ENCODE data around the gene LRRC4C. TPM values are rescaled to one million over a fixed set of nuclear protein-coding genes. Genes with fewer than 3 reads are reported as not detected.

The LRRC4C gene
- polyA plus RNA-seq, 1 donor from 2014 or later = 24.3 TPM

DNA sequence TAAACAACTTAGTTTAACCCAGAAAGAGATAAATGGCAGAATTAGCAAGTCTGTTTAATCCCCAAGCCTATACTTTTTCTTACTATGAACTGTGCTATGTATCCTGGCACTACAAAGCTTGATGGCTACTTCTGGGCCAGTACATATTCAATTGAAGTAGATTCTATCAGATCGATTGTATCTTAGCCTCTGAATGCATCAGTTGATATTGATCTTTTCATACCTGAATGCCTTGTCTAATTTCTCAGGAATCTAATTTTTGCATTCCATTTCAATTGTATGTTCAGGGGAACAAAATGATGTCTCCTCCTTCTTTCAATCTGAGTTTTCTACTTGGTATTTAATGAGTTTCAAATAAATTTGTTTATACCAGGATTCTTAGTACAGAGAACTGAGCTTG is 1137.9 kb downstream of the LRRC4C start:
- Histone ChIP-seq H3K9me2 (ENCODE audit: insufficient read depth, low read length) (no peaks in the 10 kb centered on the region), H3K79me2 (replicated peaks; ENCODE audit: insufficient read depth, low read length) (no peaks in the 10 kb centered on the region), H4K20me1 (ENCODE audit: insufficient read depth) (no peaks in the 10 kb centered on the region), H3K4me3 (ENCODE audit: low read length) (no peak overlapping the region), H3K27me3 (ENCODE audit: insufficient read depth, low read depth, low read length) (no peaks in the 10 kb centered on the region), H3F3A (ENCODE audit: insufficient read depth, low read length, poor library complexity, severe bottlenecking) (no peaks in the 10 kb centered on the region), H3K27ac (ENCODE audit: low read length) (no peak overlapping the region), H2AFZ (ENCODE audit: low read depth, low read length) (no peak overlapping the region), H3K9ac (ENCODE audit: low read length) (no peak overlapping the region), H3K9me3 (ENCODE audit: low read length) (no peaks in the 10 kb centered on the region), H3K4me2 (ENCODE audit: low read length) (no peak overlapping the region), H3K36me3 (ENCODE audit: insufficient read depth, low read length) (no peaks in the 10 kb centered on the region)
- TF ChIP-seq RAD21 (conservative IDR thresholded peaks at IDR 0.05) (no peak), MXI1 (conservative IDR thresholded peaks at IDR 0.05; ENCODE audit: poor library complexity, severe bottlenecking) (no peak)
- TF ChIP-seq, protein P1, sequence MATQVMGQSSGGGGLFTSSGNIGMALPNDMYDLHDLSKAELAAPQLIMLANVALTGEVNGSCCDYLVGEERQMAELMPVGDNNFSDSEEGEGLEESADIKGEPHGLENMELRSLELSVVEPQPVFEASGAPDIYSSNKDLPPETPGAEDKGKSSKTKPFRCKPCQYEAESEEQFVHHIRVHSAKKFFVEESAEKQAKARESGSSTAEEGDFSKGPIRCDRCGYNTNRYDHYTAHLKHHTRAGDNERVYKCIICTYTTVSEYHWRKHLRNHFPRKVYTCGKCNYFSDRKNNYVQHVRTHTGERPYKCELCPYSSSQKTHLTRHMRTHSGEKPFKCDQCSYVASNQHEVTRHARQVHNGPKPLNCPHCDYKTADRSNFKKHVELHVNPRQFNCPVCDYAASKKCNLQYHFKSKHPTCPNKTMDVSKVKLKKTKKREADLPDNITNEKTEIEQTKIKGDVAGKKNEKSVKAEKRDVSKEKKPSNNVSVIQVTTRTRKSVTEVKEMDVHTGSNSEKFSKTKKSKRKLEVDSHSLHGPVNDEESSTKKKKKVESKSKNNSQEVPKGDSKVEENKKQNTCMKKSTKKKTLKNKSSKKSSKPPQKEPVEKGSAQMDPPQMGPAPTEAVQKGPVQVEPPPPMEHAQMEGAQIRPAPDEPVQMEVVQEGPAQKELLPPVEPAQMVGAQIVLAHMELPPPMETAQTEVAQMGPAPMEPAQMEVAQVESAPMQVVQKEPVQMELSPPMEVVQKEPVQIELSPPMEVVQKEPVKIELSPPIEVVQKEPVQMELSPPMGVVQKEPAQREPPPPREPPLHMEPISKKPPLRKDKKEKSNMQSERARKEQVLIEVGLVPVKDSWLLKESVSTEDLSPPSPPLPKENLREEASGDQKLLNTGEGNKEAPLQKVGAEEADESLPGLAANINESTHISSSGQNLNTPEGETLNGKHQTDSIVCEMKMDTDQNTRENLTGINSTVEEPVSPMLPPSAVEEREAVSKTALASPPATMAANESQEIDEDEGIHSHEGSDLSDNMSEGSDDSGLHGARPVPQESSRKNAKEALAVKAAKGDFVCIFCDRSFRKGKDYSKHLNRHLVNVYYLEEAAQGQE (IDR thresholded peaks at IDR 0.05; ENCODE audit: borderline replicate concordance) = no peak

DNA sequence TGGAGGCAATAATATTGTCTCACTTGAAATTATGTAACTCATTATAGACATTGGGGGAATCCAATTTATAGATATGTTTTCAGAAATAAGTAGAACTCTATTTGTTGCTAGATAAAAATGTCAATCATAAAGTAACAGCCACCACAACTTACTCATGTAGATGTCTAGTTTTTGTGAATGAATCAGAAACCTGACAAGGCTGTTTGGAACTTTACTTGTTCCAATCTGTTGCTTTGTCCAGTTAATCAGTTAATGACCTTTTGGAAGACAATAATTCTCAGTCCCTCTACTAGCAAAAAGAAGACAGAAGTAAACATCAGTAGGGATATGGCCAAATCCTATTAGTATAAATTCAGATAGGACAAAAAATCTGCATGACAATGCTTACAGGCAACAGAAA is 1143.3 kb downstream of the LRRC4C start:
- TF ChIP-seq EZH2 (IDR thresholded peaks at IDR 0.05; ENCODE audit: borderline replicate concordance, insufficient read depth, low read length, poor library complexity, severe bottlenecking) (no peak), EP300 (conservative IDR thresholded peaks at IDR 0.05; ENCODE audit: poor library complexity, severe bottlenecking) (no peak), POLR2AphosphoS5 (IDR thresholded peaks at IDR 0.05) (no peak), RAD21 (conservative IDR thresholded peaks at IDR 0.05) (no peak), MXI1 (conservative IDR thresholded peaks at IDR 0.05; ENCODE audit: poor library complexity, severe bottlenecking) (no peak)
- H3K9me2 ChIP-seq (ENCODE audit: insufficient read depth, low read length) = no peaks in the 10 kb centered on the region

DNA sequence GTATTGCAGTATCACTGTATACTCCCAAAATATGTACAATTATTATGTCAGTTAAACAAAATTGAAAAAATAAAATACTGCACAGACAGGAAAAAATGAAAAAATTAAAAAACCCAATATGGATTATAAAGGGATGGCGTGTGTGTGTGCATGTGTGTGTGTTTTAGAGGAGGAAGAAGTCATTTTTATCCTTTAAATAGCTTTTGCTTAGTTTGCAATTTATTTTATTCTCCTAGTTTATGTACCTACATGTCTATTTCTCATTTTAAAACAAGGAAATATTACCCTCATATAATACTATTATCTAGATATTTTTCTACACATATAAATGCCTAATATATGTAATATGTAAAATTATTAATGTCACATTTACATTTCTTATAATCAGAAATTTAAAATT is 1144.3 kb downstream of the LRRC4C start:
- Histone ChIP-seq H3K4me2 (ENCODE audit: low read length) (no peak overlapping the region), H3K27ac (ENCODE audit: low read length) (no peak overlapping the region), H3K27me3 (ENCODE audit: insufficient read depth, low read depth, low read length) (no peaks in the 10 kb centered on the region), H3K9me3 (ENCODE audit: low read length) (no peaks in the 10 kb centered on the region), H3K9ac (ENCODE audit: low read length) (no peak overlapping the region), H3K9me2 (ENCODE audit: insufficient read depth, low read length) (no peaks in the 10 kb centered on the region), H3K36me3 (ENCODE audit: insufficient read depth, low read length) (no peaks in the 10 kb centered on the region), H3K4me3 (ENCODE audit: low read length) (no peak overlapping the region), H3K79me2 (replicated peaks; ENCODE audit: insufficient read depth, low read length) (no peaks in the 10 kb centered on the region), H4K20me1 (ENCODE audit: insufficient read depth) (no peaks in the 10 kb centered on the region), H2AFZ (ENCODE audit: low read depth, low read length) (no peak overlapping the region), H3F3A (ENCODE audit: insufficient read depth, low read length, poor library complexity, severe bottlenecking) (no peaks in the 10 kb centered on the region)
- TF ChIP-seq, protein P2, sequence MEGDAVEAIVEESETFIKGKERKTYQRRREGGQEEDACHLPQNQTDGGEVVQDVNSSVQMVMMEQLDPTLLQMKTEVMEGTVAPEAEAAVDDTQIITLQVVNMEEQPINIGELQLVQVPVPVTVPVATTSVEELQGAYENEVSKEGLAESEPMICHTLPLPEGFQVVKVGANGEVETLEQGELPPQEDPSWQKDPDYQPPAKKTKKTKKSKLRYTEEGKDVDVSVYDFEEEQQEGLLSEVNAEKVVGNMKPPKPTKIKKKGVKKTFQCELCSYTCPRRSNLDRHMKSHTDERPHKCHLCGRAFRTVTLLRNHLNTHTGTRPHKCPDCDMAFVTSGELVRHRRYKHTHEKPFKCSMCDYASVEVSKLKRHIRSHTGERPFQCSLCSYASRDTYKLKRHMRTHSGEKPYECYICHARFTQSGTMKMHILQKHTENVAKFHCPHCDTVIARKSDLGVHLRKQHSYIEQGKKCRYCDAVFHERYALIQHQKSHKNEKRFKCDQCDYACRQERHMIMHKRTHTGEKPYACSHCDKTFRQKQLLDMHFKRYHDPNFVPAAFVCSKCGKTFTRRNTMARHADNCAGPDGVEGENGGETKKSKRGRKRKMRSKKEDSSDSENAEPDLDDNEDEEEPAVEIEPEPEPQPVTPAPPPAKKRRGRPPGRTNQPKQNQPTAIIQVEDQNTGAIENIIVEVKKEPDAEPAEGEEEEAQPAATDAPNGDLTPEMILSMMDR (IDR thresholded peaks at IDR 0.05; ENCODE audit: poor library complexity, severe bottlenecking) = no peak
- TF ChIP-seq, protein P1 (IDR thresholded peaks at IDR 0.05; ENCODE audit: borderline replicate concordance) = no peak
- TF ChIP-seq RAD21 (conservative IDR thresholded peaks at IDR 0.05) = no peak

More for the DNA sequence above, 1143.3 kb downstream of the LRRC4C start:
- Histone ChIP-seq H3K27ac (ENCODE audit: low read length) (no peak overlapping the region), H2AFZ (ENCODE audit: low read depth, low read length) (no peak overlapping the region), H3K36me3 (ENCODE audit: insufficient read depth, low read length) (no peaks in the 10 kb centered on the region), H3K9me3 (ENCODE audit: low read length) (no peaks in the 10 kb centered on the region), H3K4me3 (ENCODE audit: low read length) (no peak overlapping the region), H4K20me1 (ENCODE audit: insufficient read depth) (no peaks in the 10 kb centered on the region), H3K4me2 (ENCODE audit: low read length) (no peak overlapping the region), H3F3A (ENCODE audit: insufficient read depth, low read length, poor library complexity, severe bottlenecking) (no peaks in the 10 kb centered on the region), H3K9ac (ENCODE audit: low read length) (no peak overlapping the region), H3K79me2 (replicated peaks; ENCODE audit: insufficient read depth, low read length) (no peaks in the 10 kb centered on the region), H3K27me3 (ENCODE audit: insufficient read depth, low read depth, low read length) (no peaks in the 10 kb centered on the region)

Measured in neural cell (in vitro differentiated cells).